Esophagus muscularis mucosa (tissue), 4 donors: ENCODE data around the gene NAV2. TPM values are rescaled to one million over a fixed set of nuclear protein-coding genes. Genes with fewer than 3 reads are reported as not detected.

Experiments
- DNase-seq: peaks from one replicate; pipeline ENCODE4 v3.0.0-alpha.2; 2017; ENCODE audit errors: extremely low spot score
- H3K27ac ChIP-seq, 4 donors: fragments of 200-600 bp; sonication (generic); replicated peaks in 1 of 4; 1 replicate in 3 of 4; 2 replicates in 1 of 4; pipeline ENCODE4 v1.5.1; 2016 to 2019; ENCODE audit warnings: mild to moderate bottlenecking in 1 of 4
- H3K27me3 ChIP-seq, 4 donors: fragments of 200-600 bp; sonication (generic); one replicate each; pipeline versions ENCODE4 v1.5.1 to v1.6.0; 2016 to 2019
- H3K36me3 ChIP-seq, 4 donors: fragments of 200-600 bp; sonication (generic); one replicate each; pipeline ENCODE4 v1.5.1; 2016 to 2019
- H3K4me1 ChIP-seq, 4 donors: fragments of 200-600 bp; sonication (generic); one replicate each; pipeline ENCODE4 v1.5.1; 2016 to 2019
- H3K4me3 ChIP-seq, 4 donors: fragments of 200-600 bp; sonication (generic); 1 replicate in 2 of 4; 2 replicates in 2 of 4; pipeline ENCODE4 v1.5.1; 2016 to 2019; ENCODE audit warnings: mild to moderate bottlenecking in 4 of 4, moderate library complexity in 1 of 4
- H3K9me3 ChIP-seq, 4 donors: fragments of 200-600 bp; sonication (generic); 1 replicate in 3 of 4; 2 replicates in 1 of 4; pipeline ENCODE4 v1.5.1; 2016 to 2019
- EP300 ChIP-seq: sonication (generic); formaldehyde crosslinking; IDR thresholded peaks from one replicate; pipeline ENCODE4 v1.6.1; 2017; ENCODE audit warnings: antibody characterized with exemption
- POLR2A ChIP-seq: fragments of 450-650 bp; IDR thresholded peaks from one replicate; pipeline ENCODE4 v1.6.1; 2017; ENCODE audit warnings: antibody characterized with exemption, moderate library complexity, mild to moderate bottlenecking, low read depth
- POLR2AphosphoS5 ChIP-seq, 2 donors: sonication (generic); formaldehyde crosslinking; IDR thresholded peaks; one replicate each; pipeline ENCODE4 v1.6.1; 2017; ENCODE audit warnings: antibody characterized with exemption in 2 of 2
- WGBS: methylation state at CpG from one replicate; pipeline ENCODE4 v1.1.5; 2018; 5-methylcytosine and 5-hydroxymethylcytosine counted together
- intact Hi-C: fragments of 100-400 bp; cut with DNase I; formaldehyde crosslinking; loops from one replicate; pipeline ENCODE4 v1.15.1; 2023
- total RNA-seq, 4 donors: library from RNA; depleted of rRNA; stranded (reverse); fragments of >200 nt; gene quantifications; one replicate each; pipeline versions ENCODE4 v1.1.0 to v1.2.1, GENCODE V29; 2016
- TF ChIP-seq, protein P1 (sequence below), 3 experiments: fragments of 200-600 bp in 2 of 3; fragments of 450-650 bp in 1 of 3; sonication (generic) in 2 of 3; IDR thresholded peaks; one replicate each; pipeline ENCODE4 v1.5.1; 2017 to 2019; ENCODE audit warnings: antibody characterized with exemption in 3 of 3, mild to moderate bottlenecking in 2 of 3, moderate library complexity in 1 of 3

Gene NAV2
- total RNA-seq, 4 donors from 2014 or later = 21.9 to 57.0 (median 37.5) TPM

DNA sequence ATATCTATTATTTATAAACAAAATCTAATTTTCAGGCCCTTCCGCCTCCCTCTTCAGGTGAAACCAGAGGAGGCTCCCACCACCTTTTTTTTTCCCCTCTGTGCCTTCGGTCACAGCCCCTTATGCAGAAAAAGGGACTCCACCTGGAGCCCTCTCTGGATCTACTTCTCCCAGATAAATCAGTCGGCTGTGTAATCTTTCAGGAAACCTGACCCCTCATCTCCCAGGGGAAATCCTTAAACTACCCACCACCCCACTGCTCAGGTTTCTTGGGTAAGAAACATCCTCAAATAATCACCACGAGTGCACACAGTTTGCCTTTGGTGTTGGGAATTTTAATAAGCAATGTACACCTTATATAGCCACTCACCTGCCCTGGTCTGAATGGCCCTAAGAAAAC lies 104.2 kb downstream of the NAV2 start:
- Histone ChIP-seq H3K27me3 (no peaks in the 10 kb centered on the region), H3K27ac (no peak overlapping the region), H3K4me3 (no peak overlapping the region), H3K9me3 (no peaks in the 10 kb centered on the region), H3K4me1 (peaks cover 38 to 71% (median 63%) of the 10 kb centered on the region in 4 donors), H3K36me3 (peaks cover 0 to 8% (median 0%) of the 10 kb centered on the region in 4 donors)
- no peak for DNase-seq
- TF ChIP-seq POLR2AphosphoS5 (IDR thresholded peaks at IDR 0.05) (no peak), POLR2A (no peak), EP300 (no peak)
- TF ChIP-seq, protein P1, sequence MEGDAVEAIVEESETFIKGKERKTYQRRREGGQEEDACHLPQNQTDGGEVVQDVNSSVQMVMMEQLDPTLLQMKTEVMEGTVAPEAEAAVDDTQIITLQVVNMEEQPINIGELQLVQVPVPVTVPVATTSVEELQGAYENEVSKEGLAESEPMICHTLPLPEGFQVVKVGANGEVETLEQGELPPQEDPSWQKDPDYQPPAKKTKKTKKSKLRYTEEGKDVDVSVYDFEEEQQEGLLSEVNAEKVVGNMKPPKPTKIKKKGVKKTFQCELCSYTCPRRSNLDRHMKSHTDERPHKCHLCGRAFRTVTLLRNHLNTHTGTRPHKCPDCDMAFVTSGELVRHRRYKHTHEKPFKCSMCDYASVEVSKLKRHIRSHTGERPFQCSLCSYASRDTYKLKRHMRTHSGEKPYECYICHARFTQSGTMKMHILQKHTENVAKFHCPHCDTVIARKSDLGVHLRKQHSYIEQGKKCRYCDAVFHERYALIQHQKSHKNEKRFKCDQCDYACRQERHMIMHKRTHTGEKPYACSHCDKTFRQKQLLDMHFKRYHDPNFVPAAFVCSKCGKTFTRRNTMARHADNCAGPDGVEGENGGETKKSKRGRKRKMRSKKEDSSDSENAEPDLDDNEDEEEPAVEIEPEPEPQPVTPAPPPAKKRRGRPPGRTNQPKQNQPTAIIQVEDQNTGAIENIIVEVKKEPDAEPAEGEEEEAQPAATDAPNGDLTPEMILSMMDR (IDR thresholded peaks at IDR 0.05) = no peak
- 53% methylated on average over 4 of the region's 4 CpGs for WGBS
- intact Hi-C loops = no loop called here

DNA sequence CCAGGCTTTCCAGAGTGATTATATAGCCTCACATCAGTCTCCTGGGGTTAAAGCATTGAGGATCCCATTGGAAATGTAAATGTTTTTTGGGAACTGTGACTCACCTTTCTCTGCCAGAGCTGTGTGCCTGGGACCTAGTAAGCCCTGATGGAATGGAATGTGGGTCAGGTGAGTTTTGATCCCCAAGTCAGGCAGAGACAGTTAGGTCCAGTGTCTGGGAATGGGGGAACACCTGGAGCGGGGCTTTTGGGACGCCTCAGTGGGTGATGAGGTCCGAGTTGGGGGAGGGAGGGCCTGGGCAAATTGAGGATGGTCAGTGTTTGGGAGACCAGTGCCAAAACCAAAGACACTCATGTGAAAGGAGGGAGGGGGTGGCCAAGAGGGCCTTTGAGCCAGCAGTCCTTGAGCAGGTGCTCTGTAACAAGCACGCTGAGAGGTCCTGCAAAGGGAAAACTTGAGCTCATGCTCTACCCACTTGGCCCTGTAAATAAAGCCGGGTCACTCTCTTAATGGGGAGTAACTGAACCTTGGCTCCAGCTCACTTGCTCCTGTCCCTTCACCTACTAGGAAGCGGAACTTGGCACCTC lies 104.7 kb downstream of the NAV2 start:
- Histone ChIP-seq H3K27me3 (no peaks in the 10 kb centered on the region), H3K27ac (no peak overlapping the region), H3K36me3 (peaks cover 0 to 8% (median 0%) of the 10 kb centered on the region in 4 donors), H3K4me3 (no peak overlapping the region), H3K4me1 (peaks cover 36 to 69% (median 58%) of the 10 kb centered on the region in 4 donors), H3K9me3 (no peaks in the 10 kb centered on the region)
- intact Hi-C loops = no loop called here
- no peak for DNase-seq
- WGBS = 90% methylated on average over 6 of the region's 6 CpGs
- TF ChIP-seq POLR2AphosphoS5 (IDR thresholded peaks at IDR 0.05) (no peak), POLR2A (no peak), EP300 (no peak)
- TF ChIP-seq, protein P1 (IDR thresholded peaks at IDR 0.05) = no peak

DNA sequence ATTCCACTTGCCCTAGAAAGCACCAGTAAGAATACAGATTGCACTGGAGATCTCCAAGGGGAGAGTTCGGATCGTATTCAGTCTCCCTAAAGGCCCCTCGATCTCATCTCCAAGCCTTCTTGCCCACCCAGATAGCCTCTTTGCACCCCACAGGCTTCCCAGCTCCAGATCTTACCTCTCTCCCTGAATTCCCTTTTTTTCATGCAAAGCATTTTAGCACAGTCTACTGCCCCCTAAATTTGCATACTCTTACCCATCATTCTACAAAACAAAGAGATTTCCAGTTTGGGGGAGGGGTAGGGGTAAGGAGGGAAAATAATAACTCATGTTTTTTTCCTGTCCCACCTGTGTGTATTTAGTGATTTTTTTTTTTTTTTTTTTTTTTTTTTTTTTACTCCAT lies 105.2 kb downstream of the NAV2 start:
- intact Hi-C loops = no loop called here
- no peak overlapping the region for H3K27ac ChIP-seq

DNA sequence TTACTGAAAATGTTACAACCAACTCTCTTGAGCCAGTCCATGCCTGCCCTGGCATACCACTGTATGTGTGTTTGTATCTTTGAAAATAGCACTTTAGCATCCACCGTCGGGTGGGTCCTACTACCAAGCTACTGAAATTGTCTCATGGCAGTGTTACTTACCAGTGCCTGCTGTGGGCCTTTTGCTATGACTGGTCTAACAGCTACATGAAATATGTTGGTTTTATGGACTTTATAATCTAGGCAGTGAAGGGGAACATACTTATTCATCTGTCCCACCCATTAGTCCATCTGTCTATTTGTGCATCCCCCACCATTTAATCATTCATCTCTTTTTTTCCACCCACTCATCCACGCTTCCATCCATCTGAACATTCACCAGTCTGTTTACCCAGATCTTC lies 106.0 kb downstream of the NAV2 start:
- H3K27ac ChIP-seq = no peak overlapping the region
- TF ChIP-seq POLR2A = no peak
- TF ChIP-seq, protein P1 (IDR thresholded peaks at IDR 0.05) = no peak
- no peak for TF ChIP-seq POLR2AphosphoS5 (IDR thresholded peaks at IDR 0.05)
- no peak for TF ChIP-seq EP300
- peaks cover 0 to 8% (median 0%) of the 10 kb centered on the region in 4 donors for H3K36me3 ChIP-seq
- no peaks in the 10 kb centered on the region for H3K27me3 ChIP-seq
- 81% methylated on average over 3 of the region's 3 CpGs for whole genome bisulfite sequencing
- intact Hi-C loops = no loop called here
- DNase-seq = no peak
- H3K4me3 ChIP-seq = no peak overlapping the region
- no peaks in the 10 kb centered on the region for H3K9me3 ChIP-seq
- H3K4me1 ChIP-seq = peaks cover 23 to 58% (median 45%) of the 10 kb centered on the region in 4 donors

More for the DNA sequence above, 105.2 kb downstream of the NAV2 start:
- Histone ChIP-seq H3K4me3 (no peak overlapping the region), H3K4me1 (peaks cover 31 to 66% (median 52%) of the 10 kb centered on the region in 4 donors), H3K36me3 (peaks cover 0 to 8% (median 0%) of the 10 kb centered on the region in 4 donors), H3K27me3 (no peaks in the 10 kb centered on the region), H3K9me3 (no peaks in the 10 kb centered on the region)
- WGBS = 91% methylated on average over 3 of the region's 3 CpGs
- TF ChIP-seq EP300 (no peak), POLR2A (no peak), POLR2AphosphoS5 (IDR thresholded peaks at IDR 0.05) (no peak)
- TF ChIP-seq, protein P1 (IDR thresholded peaks at IDR 0.05) = no peak
- no peak for DNase-seq

DNA sequence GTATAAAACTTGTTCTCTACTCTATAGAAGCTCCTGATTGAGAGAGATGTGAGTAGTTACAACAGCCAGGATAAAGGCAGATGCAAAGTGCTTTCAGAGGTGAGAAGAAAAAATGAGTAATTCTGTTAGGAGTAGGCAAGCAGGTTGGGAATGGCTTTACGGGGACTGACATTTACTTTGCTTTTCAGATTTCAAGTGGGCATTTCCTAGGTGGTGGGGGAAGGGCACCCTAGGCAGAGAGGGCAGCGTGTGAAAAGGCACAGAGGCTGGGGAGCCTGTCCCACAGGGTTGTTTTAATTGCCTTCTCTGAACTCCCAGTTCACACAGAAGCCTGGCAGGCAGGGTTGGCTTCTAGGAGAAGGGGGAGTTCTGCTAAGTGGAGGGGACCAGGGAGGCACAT lies 106.5 kb downstream of the NAV2 start:
- H3K9me3 ChIP-seq = no peaks in the 10 kb centered on the region
- H3K36me3 ChIP-seq = peaks cover 0 to 8% (median 0%) of the 10 kb centered on the region in 4 donors
- no peaks in the 10 kb centered on the region for H3K27me3 ChIP-seq
- intact Hi-C loops = no loop called here
- no peak overlapping the region for H3K4me3 ChIP-seq
- DNase-seq = no peak
- H3K4me1 ChIP-seq = peaks cover 19 to 53% (median 40%) of the 10 kb centered on the region in 4 donors
- no peak for TF ChIP-seq EP300
- TF ChIP-seq, protein P1 (IDR thresholded peaks at IDR 0.05) = no peak
- TF ChIP-seq POLR2A = no peak
- 93% methylated on average over 2 of the region's 2 CpGs for WGBS
- no peak overlapping the region for H3K27ac ChIP-seq
